Middle frontal gyrus (tissue), 1 donor: Measurements from ENCODE around the gene GTF2H4.
"Not testable (repeated sequence)": the region's sequence is repeated elsewhere in the genome, so short reads cannot be mapped to it uniquely, and the experiment has no call there.

Experiments
- DNase-seq: peaks from one replicate; pipeline ENCODE4 v3.0.0-alpha.2; 2015; ENCODE audit warnings: low spot score; ENCODE audit errors: extremely low spot score

Gene GTF2H4

DNA sequence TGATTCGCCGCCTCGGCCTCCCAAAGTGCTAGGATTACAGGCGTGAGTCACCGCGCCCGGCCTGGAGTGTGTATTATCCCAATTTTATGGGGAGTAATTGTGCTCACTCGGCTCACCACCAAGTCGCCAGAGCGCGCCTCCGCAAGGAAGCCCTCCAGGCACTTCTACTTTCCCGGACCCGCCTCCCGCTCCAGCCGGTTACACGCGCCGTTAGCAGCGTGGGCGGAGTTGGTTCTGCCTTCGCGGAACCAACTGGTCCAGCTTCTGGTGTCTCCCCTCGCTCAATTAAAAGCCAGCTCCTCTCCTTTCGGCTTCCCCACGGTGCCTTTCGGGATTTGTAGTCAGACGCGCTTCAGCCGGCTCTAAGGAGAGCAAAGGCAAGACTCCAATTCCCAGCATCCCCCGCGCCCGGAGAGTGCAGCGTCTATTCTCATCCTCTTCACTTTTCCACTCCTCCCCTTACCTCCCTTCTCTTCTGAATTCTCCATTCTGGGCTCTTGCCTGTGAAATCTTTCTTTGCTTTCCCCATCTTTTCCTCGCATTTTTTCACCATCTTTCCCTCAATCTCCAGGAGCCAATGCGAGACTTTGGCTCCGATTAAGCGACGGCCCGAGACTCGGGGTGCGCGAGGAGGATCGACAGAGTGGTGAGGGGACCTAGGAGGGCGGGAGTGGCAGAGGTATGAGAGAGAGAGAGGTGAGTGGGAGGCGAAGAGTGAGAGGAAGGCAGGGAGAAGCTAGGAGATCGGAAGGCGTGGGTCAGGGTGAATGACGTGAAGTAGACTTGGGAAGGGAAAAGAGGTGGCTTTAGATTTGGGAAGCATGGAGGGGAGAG lies at the start of gene GTF2H4:
GTF2H4 (plus strand) TSS at position 450 of the 834 bp plus-strand sequence.
- DNase-seq = peak; percentile 95

GRCh38 chr6:30859726-30860125 lies 48.3 kb upstream of the GTF2H4 start:
- DNase-seq = not testable (repeated sequence)

DNA sequence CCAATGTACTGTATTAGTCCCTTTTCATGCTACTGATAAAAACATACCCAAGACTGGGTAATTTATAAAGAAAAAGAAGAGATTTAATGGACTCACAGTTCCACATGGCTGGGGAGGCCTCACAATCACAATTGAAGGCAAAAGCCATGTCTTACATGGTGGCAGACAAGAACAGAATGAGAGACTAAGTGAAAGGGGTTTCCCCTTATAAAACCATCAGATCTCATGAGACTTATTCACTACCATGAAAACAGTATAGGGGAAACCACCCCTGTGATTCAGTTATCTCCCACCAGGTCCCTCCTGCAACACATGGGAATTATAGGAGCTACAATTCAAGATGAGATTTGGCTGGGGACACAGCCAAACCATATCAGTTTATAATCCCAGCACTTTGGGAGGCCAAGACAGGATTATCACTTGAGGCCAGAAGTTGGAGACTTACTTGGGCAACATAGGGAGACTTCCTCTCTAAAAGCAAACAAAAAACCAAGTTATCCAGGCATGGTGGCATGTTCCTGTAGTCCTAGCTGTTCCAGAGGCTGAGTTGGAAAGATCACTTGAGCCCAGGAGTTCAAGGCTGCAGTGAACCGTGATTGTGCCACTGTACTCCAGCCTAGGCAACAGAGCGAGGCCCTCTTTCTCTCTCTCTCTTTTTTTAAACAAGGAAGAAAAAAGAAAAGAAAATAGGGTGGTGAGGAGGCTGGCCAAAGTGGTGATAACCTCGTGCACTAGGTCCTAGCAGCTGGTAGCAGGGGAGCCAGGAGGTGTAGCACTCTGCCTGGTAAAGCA lies 46.6 kb upstream of the GTF2H4 start:
- DNase-seq = no peak

- DNase-seq = no peak
Measured at GRCh38 chr6:30862156-30862875, 45.7 kb upstream of the GTF2H4 start.

- DNase-seq = no peak
Measured at GRCh38 chr6:30864325-30864724, 43.7 kb upstream of the GTF2H4 start.

DNA sequence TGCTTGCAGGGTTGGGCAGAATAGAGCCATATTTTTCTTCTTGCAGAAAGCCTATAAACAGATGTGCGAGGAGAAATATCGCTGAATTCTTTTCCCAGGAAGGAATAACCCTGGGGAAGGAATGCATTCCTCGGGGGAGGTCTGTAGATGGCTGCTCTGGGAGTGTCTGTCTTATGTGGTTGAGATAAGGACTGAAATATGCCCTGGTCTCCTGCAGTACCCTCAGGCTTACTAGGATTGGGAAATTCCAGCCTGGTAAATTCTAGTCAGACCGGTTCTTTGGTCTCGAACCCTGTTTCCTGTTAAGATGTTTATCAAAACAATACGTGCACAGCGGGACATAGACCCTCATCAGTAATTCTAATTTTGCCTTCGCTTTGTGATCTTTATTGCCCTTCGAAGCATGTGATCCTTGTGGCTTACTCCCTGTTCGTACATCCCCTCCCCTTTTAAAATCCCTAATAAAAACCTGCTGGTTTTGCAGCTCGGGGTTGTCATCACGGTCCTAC lies 38.7 kb upstream of the GTF2H4 start:
- not testable (repeated sequence) for DNase-seq

- no peak for DNase-seq
Measured at GRCh38 chr6:30870546-30870945, 37.5 kb upstream of the GTF2H4 start.

DNA sequence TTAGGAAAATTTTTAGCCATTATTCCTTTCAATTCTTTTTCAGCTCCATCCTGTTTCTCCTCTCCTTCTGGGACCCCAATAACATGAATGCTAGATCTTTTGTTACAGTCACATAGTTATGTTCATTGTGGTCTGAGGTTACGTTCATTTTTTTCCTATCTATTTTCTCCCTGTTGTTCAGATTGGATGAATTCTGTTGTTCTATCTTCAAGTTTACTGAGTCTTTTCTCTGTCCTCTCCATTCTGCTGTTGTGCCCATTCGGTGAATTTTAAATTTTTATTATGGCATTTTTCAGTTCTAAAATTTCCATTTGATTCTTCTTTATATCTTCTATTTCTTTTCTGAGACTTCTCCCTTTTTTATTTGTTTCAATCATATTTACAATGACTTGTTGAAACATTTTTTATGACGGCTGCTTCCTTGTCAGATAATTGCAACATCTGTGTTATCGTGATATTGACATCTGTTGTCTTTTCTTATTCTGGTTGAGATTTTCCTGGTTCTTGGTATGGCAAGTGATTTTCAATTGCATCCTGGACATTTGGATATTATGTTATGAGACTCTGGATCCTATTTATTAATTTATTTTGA lies 36.3 kb upstream of the GTF2H4 start:
- DNase-seq = no peak

GRCh38 chr6:30873137-30873640 lies 34.8 kb upstream of the GTF2H4 start:
- no peak for DNase-seq

DNA sequence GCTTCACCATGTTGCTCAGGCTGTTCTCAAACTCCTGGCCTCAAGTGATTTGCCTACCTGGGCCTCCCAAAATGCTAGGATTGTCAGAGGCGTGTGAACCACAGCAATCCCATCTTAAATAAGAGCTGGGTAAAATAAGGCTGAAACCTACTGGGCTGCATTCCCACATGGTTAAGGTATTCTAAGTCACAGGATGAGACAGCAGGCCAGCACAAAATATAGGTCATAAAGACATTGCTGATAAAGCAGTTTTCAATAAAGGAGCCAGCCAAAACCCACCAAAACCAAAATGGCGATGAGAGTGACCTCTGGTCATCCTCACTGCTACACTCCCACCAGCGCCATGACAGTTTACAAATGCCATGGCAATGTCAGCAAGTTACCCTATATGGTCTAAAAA lies 34.2 kb upstream of the GTF2H4 start:
- DNase-seq = not testable (repeated sequence)

DNA sequence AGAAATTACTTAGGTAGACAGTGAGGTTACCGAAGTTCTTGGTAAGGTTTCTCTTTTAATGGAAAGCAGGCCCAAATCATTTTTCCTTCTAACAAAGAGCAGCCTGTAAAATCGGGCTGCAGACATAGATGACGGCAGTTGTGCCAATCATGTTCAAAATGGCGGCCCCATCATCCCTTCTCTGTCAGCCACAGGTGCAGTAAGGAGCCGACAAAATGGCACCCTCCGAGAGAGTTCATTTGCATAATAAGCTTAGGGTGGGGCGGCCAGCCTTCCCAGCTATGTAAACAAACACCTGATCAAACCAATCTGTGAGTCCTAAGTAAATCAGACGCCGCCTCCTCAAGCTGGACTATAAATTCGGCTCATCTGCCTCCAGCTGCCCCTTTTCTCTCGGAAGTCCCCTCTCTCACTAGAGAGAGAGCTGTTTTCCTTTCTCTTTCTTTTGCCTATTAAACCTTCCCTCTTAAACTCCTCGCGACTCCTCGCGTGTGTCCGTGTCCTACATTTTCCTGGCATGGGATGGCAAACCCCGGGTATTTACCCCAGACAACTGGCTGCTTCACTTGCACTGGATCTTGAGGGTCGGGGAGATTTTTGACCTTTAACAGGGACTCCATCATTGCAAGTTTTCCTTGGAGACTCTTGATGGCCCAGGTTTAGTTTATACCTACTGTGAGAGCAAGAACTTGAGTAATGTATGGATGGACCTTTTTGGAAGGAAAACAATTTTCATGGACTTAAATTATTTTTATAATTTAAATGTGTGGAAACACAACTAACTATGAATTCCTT lies 32.6 kb upstream of the GTF2H4 start:
- no peak for DNase-seq

- no peak for DNase-seq
Measured at GRCh38 chr6:30876039-30876730, 31.8 kb upstream of the GTF2H4 start.

GRCh38 chr6:30877419-30878262 lies 30.4 kb upstream of the GTF2H4 start:
- DNase-seq = peak; percentile 81

DNA sequence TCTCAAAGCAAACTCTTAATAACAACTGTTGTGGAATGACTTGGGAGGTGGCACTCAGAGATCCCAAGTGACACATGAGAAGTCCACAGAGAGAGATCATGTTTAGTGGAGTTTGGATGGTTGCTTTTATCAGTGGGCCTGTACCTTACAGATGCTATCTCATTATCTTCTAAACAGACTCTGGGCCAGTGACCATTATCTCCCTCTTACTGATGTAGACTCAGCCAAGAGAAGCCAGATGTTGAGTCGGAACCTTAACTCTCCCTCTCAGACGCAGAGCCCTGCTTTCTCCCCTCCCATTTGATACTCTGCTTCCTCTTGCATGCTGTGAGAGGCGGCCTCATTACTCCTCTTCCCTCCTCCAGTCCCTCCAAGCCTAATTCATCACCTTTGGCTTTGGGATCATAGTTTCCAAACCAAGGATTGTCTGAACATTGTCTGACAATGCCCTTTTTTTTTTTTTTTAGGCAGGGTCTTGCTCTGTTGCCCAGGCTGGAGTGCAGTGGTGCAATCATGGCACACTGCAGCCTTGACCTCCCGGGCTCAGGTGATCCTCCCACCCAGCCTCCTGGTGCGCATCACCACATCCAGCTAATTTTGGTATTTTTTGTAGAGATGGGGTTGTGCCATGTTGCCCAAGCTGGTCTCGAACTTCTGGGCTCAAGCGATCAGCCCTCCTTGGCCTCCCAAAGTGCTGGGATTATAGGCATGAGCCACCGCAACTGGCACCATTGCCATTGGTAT lies 28.2 kb upstream of the GTF2H4 start:
- DNase-seq = no peak

DNA sequence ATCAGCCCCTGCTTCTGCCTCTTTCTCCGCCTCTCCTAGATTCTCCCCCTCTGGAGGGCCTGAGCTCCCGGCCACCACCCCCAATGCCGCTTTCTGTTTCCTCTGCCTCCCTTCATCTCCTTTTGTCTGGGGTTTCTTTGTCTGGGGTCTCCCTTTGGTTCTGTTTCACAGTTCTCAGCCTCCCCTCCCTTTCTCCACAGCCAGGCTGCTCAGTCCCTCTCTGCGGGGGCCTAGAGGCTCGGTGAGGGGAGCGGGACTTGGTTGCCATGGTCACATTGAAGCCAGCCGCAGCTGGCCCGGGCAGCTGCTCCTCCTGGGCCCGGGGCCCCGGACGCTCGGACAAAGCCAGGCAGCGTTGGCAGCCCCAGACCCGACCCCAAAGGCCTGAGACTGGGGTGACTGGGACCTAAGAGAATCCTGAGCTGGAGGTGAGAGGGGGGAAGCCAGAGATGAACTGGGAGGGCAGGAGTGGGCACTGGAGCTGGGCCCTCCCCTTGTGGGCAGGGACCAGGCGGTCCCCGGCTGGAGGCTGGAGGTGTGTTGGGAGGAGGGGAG lies 27.2 kb upstream of the GTF2H4 start:
- no peak for DNase-seq

DNA sequence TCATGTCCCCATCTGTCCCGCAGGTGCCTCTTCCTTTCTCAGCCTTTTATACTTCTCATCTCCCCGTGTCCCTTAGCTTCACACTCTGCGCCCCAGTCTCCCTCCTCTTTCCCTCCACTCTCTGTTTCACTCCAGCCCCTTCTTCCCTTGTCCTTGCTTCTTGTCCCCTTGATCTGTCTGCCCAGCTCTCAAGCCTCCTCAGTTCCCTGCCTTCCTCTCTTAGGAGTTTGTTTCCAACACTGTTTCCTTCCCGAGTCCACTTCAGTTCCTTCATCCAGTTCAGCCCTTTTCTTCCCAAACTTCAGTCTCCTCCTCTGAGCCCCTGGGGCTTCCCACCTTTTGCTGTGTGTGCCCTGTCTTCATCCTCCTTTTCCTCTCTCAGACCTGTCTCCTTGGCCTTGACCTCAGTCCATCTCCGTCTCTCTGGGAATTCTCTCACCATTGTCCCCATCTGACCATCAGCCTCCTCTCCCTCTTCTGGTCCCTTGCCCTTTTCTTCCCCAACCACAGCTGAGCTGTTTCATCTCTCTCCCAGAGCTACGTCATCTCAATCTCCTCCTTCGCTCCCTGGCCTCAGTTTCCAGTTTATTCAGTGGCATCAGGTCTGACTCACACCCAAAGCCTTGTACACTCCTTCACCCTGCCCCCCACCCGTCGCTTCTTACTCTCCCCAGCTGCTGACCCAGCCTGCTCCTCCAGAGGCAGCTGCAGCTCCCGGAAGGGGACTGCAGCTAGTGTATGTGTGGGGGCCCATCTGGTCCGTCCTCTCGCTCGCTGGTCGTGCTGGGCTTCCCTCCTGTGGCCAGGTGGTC lies 26.4 kb upstream of the GTF2H4 start:
- no peak for DNase-seq
